Measurements from ENCODE around the gene KCNIP3. TPM values are rescaled to one million over a fixed set of nuclear protein-coding genes. Genes with fewer than 3 reads are reported as not detected.

The KCNIP3 gene
- total RNA-seq, 2 donors from 2014 or later: not detected

DNA sequence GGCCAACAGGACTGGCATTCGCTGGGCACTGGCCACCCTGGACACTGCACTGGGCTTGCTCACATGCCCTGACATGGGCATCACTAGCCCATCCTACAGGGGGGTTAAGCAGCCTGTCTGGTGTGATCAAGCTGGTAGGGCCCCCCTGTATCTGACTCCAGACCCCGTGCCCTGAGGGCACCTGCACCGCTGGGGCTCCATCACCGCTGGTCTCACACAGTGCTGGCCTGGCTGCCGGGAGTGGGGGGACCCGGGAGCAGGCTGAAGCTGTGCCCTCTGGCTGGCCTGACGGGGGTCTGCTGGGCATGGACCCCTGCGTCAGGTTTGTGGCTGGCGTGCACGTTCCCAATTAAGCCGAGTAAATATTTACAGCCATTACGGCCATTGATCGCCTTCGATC, 32.3 kb downstream of the KCNIP3 start:
- no peaks in the 10 kb centered on the region for H3K4me1 Mint-ChIP-seq (ENCODE audit: low read depth in 2 of 2)
- H3K4me3 Mint-ChIP-seq: no peak overlapping the region

DNA sequence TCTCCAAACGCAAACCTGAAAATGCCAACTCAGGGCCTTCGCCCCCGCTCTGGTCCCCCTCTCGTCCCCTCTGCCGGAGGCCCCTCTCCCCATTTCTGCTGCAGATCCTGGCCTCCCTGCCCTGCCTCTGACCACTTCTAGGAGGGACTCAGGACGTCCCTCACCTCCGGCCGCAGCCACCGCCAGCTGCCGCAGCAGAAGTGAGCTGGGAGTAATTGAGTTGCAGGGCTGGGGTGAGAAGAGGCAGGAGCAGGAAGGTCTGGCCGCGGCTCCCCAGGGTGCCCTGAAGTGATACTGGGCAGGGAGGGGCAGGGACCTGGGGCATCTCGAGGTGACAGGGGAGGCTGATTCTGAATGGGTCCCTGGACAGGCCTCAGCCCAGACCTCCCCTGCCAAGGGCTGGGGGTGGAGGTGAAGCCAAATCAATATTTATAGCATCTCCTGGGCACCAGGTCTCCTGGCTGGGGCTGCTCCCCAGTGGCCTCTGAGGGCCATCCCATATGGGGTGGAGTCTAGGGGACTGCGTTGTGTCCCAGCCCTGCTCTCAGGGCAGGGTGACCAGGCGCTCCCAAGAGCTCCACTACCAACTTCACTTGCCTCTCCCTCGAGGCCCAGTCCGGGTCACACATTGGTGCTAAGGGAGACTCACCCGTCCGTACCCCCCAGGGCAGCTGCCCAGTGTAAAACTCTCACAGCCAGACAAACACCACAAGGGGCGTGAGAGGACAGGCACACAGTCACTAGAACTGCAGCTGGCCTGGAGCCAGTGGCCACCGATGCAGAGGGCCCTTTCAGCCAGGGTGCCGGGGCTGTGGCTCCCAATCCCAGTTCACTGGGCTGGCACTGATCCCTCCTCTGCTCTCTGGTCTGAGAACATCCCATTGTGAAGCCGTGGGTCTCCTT, 33.0 kb downstream of the KCNIP3 start:
- no peaks in the 10 kb centered on the region for H3K36me3 Mint-ChIP-seq
- ATAC-seq (no peak), DNase-seq (ENCODE audit: low spot score) (no peak)
- no peaks in the 10 kb centered on the region for H3K27me3 Mint-ChIP-seq
- H3K9me3 Mint-ChIP-seq: no peaks in the 10 kb centered on the region
- H3K4me3 Mint-ChIP-seq: no peak overlapping the region
- no peak overlapping the region for H3K27ac Mint-ChIP-seq
- H3K4me1 Mint-ChIP-seq (ENCODE audit: low read depth in 2 of 2): no peaks in the 10 kb centered on the region

More for the DNA sequence above, 32.3 kb downstream of the KCNIP3 start:
- no peaks in the 10 kb centered on the region for H3K9me3 Mint-ChIP-seq
- H3K27ac Mint-ChIP-seq: no peak overlapping the region
- no peaks in the 10 kb centered on the region for H3K36me3 Mint-ChIP-seq
- ATAC-seq (peak in 1 of 2 donors; percentile 17), DNase-seq (ENCODE audit: low spot score) (no peak)
- H3K27me3 Mint-ChIP-seq: no peaks in the 10 kb centered on the region

DNA sequence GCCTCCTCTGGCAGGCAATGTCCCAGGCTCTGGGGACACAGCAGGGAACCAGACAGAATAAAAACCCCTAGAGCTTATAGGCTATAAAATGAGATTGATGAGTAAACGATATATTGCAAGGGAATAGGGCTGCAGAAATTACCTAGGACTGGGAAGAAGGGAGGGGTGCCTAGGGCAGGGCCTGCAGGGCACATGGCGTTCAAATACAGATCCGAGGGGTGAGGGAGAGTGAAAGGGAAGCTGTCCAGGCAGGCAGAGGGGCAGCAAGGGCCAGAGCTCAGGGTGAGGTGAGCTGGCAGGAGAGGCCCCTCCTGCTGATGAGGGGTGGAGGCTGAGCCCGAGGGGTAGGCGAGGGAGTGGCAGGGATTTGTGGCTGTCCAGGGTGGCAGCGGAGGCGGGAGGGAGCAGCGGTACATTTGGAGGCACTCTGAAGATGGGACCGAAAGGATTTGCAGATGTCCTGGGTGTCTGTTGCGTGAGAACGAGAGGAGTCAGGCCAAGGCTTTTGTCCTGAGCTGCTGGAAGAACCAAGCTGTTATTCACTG, 33.7 kb downstream of the KCNIP3 start:
- Mint-ChIP-seq H3K4me3 (no peak overlapping the region), H3K9me3 (no peaks in the 10 kb centered on the region), H3K4me1 (ENCODE audit: low read depth in 2 of 2) (no peaks in the 10 kb centered on the region), H3K27me3 (peaks cover 2 to 4% of the 10 kb centered on the region in 2 donors), H3K27ac (no peak overlapping the region), H3K36me3 (no peaks in the 10 kb centered on the region)
- no peak for ATAC-seq
- DNase-seq (ENCODE audit: low spot score): no peak

DNA sequence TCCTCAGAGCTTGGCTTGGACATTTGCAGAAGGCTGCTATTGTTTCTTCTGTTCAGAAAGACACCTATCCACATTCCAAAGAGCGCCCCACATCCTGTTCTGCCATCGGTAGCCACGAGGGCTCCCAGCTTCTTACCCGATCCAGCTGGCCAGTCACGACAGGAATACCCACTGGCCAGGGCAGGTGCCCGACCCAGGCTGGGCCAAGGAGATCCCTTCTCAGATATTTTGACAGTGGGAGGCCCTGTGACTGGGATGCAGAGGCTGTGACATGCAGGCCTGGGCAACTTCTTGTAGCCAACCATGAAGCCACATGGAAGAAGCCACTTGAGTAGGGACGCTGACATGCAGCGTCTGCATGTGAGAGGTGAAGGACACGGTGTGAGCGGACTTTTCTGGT, 34.5 kb downstream of the KCNIP3 start:
- H3K4me3 Mint-ChIP-seq: no peak overlapping the region
- no peaks in the 10 kb centered on the region for H3K9me3 Mint-ChIP-seq
- no peak overlapping the region for H3K27ac Mint-ChIP-seq
- no peaks in the 10 kb centered on the region for H3K4me1 Mint-ChIP-seq (ENCODE audit: low read depth in 2 of 2)
- ATAC-seq: no peak
- no peak for DNase-seq (ENCODE audit: low spot score)
- peaks cover 5 to 7% of the 10 kb centered on the region in 2 donors for H3K27me3 Mint-ChIP-seq
- no peaks in the 10 kb centered on the region for H3K36me3 Mint-ChIP-seq

DNA sequence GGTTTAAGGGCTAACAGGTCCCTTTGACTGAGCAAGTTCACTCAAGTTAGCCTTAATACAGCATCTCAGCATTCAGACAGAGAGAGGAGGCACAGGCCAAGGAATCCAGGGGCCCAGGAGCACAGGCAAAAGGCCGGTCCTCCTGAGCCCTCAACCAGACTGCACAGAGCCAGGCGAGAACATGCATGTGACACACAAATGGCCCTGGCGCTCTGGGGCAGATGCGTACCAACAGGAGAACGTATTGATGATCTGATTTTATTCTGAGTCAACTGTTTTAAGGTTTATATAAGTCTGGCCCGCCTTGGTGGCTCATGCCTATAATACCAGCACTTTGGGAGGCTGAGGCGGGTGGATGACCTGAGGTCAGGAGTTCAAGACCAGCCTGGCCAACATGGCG, 34.9 kb downstream of the KCNIP3 start:
- no peaks in the 10 kb centered on the region for H3K4me1 Mint-ChIP-seq (ENCODE audit: low read depth in 2 of 2)
- no peak for DNase-seq (ENCODE audit: low spot score)
- no peak for ATAC-seq
- no peaks in the 10 kb centered on the region for H3K36me3 Mint-ChIP-seq
- no peak overlapping the region for H3K4me3 Mint-ChIP-seq
- no peak overlapping the region for H3K27ac Mint-ChIP-seq
- H3K27me3 Mint-ChIP-seq: peaks cover 7 to 8% of the 10 kb centered on the region in 2 donors
- H3K9me3 Mint-ChIP-seq: no peaks in the 10 kb centered on the region

DNA sequence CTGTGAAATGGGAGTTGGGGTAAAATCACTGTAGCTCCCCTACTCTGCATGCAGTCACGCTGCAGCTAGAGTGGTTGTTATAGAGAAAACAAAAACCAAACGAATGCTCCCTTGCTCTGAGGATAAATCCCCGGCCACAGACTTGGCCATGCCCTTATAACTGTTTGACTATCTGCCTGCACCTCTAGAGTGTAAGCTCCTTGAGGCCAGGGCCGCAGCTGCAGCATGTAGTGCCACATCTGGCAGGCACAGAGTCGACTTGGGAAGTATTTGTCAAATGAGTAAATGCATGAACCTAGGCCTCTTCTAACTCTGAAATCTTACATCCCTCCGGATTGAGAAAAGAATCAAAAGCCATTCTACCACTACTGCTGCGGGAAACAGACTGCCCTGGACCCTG, 35.9 kb downstream of the KCNIP3 start:
- DNase-seq (ENCODE audit: low spot score) (no peak), ATAC-seq (no peak)
- no peaks in the 10 kb centered on the region for H3K36me3 Mint-ChIP-seq
- H3K4me1 Mint-ChIP-seq (ENCODE audit: low read depth in 2 of 2): no peaks in the 10 kb centered on the region
- no peak overlapping the region for H3K4me3 Mint-ChIP-seq
- H3K9me3 Mint-ChIP-seq: no peaks in the 10 kb centered on the region
- no peak overlapping the region for H3K27ac Mint-ChIP-seq
- peaks cover 7 to 11% of the 10 kb centered on the region in 2 donors for H3K27me3 Mint-ChIP-seq

DNA sequence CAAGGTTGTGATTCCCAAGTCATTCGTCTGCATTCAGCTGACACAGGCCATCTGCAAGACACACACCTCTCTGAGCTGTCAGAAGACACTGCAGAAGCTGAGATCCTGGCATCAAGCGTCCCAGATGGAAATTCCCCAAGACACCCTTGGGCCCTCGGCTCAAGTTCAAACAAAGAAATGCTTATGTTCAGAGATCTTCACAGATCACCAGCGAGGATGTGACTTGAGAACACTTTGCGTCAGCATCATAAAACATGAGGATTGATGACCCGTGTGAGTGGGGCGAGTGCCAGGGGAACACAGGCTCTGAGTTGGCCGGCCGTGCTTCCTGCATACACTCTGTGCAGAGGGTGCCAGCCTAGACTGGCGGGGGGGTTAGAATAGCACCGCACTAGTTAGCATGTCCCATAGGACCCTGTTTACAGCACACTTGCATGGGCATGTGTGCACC, 36.8 kb downstream of the KCNIP3 start:
- H3K4me1 Mint-ChIP-seq (ENCODE audit: low read depth in 2 of 2): no peaks in the 10 kb centered on the region
- H3K36me3 Mint-ChIP-seq: no peaks in the 10 kb centered on the region
- no peaks in the 10 kb centered on the region for H3K9me3 Mint-ChIP-seq
- H3K4me3 Mint-ChIP-seq: no peak overlapping the region
- no peak for ATAC-seq
- DNase-seq (ENCODE audit: low spot score): no peak
- no peak overlapping the region for H3K27ac Mint-ChIP-seq
- H3K27me3 Mint-ChIP-seq: peaks cover 7 to 11% of the 10 kb centered on the region in 2 donors

DNA sequence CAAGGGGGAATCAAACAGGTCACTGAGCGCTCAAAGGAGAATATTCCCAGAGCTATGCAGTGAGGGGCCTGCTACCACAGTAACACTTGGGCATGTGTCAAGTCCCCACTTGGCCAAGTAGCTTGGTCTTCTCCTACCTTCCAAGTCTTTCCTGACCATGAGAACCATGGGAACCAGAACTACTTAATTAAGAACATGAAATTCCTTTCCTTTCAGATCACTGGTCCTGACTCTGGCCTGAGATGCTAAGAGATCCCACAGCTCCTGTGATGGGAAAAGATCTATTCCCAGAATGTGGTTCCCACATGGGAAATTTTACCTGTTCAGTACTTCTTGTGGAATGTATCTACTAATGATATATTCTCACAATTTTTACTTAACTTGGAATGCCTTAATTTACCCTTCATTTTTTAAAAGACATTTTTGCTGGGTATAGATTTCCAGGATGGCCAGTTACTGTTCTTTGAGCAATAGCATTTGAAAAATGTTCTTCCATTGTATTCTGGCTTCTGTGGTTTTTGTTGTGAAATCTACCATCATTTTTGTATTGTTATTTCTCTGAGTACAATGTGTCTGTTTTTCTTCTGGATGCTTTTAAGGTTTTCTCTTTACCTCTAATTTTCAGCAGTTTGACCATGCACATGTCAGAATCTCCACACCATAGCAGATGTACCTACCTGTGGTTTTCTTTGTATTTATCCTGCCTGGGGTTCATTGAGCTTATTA, 37.9 kb downstream of the KCNIP3 start:
- Mint-ChIP-seq H3K4me1 (ENCODE audit: low read depth in 2 of 2) (no peaks in the 10 kb centered on the region), H3K27ac (no peak overlapping the region), H3K36me3 (no peaks in the 10 kb centered on the region), H3K9me3 (no peaks in the 10 kb centered on the region), H3K4me3 (no peak overlapping the region), H3K27me3 (peaks cover 14% of the 10 kb centered on the region in 2 donors)
- no peak for DNase-seq (ENCODE audit: low spot score)
- ATAC-seq: no peak

DNA sequence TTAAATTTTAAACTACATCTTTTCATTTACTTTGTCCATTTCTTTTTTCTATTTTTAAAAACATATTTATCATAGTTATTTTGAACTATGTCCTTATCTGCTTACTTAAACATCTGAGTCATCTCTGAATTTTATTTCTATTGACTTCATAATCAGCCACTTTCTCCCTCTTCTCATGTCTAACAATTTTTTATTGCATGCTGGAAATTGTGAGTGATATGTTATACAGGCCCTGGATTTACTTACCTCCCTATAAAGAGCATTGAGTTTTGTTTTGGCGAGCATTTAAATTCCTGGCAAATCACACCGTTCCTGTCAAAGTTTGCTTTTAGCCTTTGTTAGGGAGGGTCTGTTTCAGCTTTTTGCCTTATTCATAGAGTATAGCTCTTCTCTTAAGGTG, 39.3 kb downstream of the KCNIP3 start:
- DNase-seq (ENCODE audit: low spot score): no peak

DNA sequence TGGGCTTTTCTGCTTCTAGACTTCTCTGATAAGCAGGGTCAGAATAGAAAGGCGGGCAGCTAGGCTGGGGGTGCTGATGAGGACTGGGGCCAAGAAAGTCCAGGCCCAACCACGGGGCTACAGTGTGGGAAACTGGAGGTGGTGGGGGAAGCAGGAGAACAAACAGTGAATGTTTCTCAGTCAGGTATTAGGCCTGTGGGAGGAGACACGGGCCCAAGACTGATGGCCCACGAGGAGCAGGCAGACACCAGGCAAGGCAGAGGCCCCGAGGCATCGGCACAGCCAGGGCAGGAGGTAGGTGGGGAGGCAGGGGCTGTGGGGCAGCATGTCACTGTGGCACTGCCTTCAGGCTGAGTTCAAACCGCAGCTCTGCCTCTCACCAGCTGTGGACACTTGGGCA, 40.7 kb downstream of the KCNIP3 start:
- no peaks in the 10 kb centered on the region for H3K36me3 Mint-ChIP-seq
- no peak for DNase-seq (ENCODE audit: low spot score)
- H3K9me3 Mint-ChIP-seq: no peaks in the 10 kb centered on the region
- peaks cover 23 to 29% of the 10 kb centered on the region in 2 donors for H3K27me3 Mint-ChIP-seq
- no peaks in the 10 kb centered on the region for H3K4me1 Mint-ChIP-seq (ENCODE audit: low read depth in 2 of 2)
- no peak overlapping the region for H3K4me3 Mint-ChIP-seq
- no peak for ATAC-seq
- H3K27ac Mint-ChIP-seq: no peak overlapping the region

More for the DNA sequence above, 39.3 kb downstream of the KCNIP3 start:
- H3K27ac Mint-ChIP-seq: no peak overlapping the region
- H3K27me3 Mint-ChIP-seq: peaks cover 14 to 18% of the 10 kb centered on the region in 2 donors
- no peaks in the 10 kb centered on the region for H3K4me1 Mint-ChIP-seq (ENCODE audit: low read depth in 2 of 2)
- ATAC-seq: no peak
- no peaks in the 10 kb centered on the region for H3K36me3 Mint-ChIP-seq
- no peak overlapping the region for H3K4me3 Mint-ChIP-seq
- no peaks in the 10 kb centered on the region for H3K9me3 Mint-ChIP-seq

DNA sequence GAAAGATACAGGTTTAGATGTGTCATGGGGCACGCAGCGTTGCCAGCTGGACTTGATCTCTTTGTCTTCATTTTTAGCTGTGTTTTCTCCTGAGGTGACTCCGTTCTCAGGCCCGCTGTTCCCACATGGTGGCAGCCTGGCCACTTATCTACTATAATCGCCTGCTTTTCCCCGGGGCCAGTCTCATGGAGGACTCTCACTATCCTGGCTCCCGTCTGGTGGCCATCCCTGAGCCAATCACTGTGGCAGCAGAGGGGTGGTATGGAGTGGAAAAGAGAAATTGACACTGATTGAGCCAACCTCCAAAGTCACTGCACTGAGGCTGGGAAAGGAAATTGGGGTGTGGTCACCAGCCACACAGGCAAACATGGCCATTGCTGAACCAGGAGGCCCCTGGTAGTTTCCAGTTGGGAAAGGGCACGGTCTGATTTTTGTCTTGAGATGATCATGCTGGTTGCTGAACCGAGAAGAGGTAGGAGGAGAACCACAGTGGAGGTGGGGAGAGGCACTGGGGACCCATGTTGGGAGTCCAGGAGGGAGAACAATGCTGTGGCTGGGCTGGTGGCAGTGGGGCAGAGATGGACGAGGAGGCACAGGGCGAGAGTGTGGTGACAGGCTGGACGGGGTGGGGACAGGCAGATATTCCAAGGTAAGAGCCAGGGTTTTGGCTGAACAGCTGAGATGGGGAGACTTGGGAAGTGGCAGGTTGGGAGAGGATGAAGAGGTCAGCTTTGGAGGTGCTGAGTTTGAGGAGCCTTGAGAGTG, 45.6 kb downstream of the KCNIP3 start:
- H3K27ac Mint-ChIP-seq: no peak overlapping the region
- peaks cover 0 to 2% of the 10 kb centered on the region in 2 donors for H3K4me1 Mint-ChIP-seq (ENCODE audit: low read depth in 2 of 2)
- no peaks in the 10 kb centered on the region for H3K9me3 Mint-ChIP-seq
- H3K27me3 Mint-ChIP-seq: peaks cover 24 to 31% of the 10 kb centered on the region in 2 donors
- no peaks in the 10 kb centered on the region for H3K36me3 Mint-ChIP-seq
- ATAC-seq (no peak), DNase-seq (ENCODE audit: low spot score) (no peak)
- H3K4me3 Mint-ChIP-seq: no peak overlapping the region

DNA sequence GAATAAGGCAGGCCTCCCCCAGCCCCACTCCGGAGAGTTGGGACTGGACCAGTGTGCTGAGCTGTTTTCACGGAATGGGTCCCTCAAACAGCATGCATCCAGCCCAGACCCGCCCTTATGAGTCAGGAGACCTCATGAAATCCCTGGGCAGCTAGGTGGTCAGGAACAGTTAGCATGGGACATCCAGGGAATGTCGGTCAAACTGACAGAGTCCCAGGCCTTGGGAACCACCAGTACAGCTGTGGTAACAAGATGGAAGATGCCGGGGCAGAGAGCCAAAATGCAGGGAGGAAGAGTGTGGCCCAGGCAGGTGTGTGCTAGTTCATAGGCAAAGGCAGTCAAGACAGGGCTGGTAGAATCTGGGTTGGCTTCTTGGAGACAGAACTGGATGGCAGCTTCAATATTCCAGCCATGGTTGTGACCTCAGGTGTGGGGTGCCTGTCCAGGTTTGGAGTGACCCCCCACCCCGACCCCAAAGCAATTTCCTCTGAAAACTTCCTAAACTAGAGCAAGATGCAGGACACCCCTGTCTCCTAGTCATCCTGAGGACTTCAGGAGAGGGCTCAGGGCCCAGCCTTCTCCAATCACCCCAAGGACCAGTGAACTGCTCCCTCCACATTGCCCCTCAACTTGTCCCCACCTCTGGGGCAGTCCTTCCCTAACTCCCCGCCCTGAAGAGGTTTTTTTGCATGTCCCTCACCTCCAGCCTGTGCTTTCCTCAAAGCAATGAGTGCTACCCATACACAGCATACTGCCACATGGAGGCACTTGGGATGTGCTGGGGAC, 46.5 kb downstream of the KCNIP3 start:
- DNase-seq (ENCODE audit: low spot score) (no peak), ATAC-seq (no peak)
- Mint-ChIP-seq H3K4me1 (ENCODE audit: low read depth in 2 of 2) (peaks cover 0 to 2% of the 10 kb centered on the region in 2 donors), H3K27ac (no peak overlapping the region), H3K36me3 (no peaks in the 10 kb centered on the region), H3K4me3 (no peak overlapping the region), H3K27me3 (peaks cover 28 to 31% of the 10 kb centered on the region in 2 donors), H3K9me3 (no peaks in the 10 kb centered on the region)

DNA sequence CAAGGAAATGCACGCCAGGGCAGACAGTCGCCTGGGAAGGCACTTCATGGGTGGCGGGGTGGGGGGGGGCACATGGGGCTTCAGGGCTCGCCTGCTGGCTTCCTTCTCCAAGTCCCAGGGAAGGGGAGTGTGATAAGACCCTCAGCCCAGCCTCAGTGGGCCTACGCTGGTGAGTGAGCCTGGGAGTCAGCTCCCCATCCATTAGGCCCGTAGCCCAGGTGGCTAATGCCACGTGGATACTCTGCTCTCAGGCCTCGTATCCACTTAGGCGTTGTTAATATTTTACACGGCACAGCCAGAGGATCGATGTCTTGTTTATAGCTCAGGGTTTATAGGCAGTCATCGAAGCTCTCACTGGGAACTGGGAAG, 47.1 kb downstream of the KCNIP3 start:
- no peak overlapping the region for H3K27ac Mint-ChIP-seq
- no peaks in the 10 kb centered on the region for H3K9me3 Mint-ChIP-seq
- DNase-seq (ENCODE audit: low spot score): no peak
- H3K36me3 Mint-ChIP-seq: no peaks in the 10 kb centered on the region
- H3K4me1 Mint-ChIP-seq (ENCODE audit: low read depth in 2 of 2): peaks cover 0 to 2% of the 10 kb centered on the region in 2 donors
- H3K4me3 Mint-ChIP-seq: no peak overlapping the region
- no peak for ATAC-seq
- peaks cover 28 to 31% of the 10 kb centered on the region in 2 donors for H3K27me3 Mint-ChIP-seq
